Erythroblast (primary cell): ENCODE results near the gene ZNF8.
"Not testable (repeated sequence)": the region's sequence is repeated elsewhere in the genome, so short reads cannot be mapped to it uniquely, and the experiment has no call there.

Source experiments
- GATA1 ChIP-seq: IDR thresholded peaks from 2 replicates; pipeline ENCODE4 v1.6.1; 2011; ENCODE audit warnings: low read depth, mild to moderate bottlenecking, control low read depth, low read length, moderate library complexity
- POLR2A ChIP-seq: IDR thresholded peaks from 2 replicates; pipeline ENCODE4 v1.6.1; 2011; ENCODE audit warnings: mild to moderate bottlenecking, low read length

DNA sequence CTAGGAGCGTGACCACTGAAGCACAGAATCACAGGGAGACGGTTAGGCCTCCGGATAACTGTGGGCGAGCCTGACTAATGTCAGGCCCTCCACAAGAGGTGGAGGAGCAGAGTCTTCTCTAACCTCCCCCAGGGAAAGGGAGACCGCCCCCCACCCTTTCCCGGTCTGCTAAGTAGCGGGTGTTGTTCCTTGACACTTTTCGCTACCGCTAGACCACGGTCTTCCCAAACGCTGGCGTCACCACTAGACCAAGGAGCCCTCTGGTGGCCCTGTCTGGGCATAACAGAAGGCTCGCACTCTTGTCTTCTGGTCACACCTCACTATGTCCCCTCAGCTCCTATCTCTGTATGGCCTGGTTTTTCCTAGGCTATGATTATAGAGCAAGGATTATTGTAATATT is 31.9 kb downstream of the ZNF8 start:
- not testable (repeated sequence) for TF ChIP-seq POLR2A, GATA1
